Adrenal gland (tissue), 12 donors: ENCODE data around the gene STING1. TPM values are rescaled to one million over a fixed set of nuclear protein-coding genes. Genes with fewer than 3 reads are reported as not detected.

ENCODE experiments used
- DNase-seq, 7 donors: peaks; one replicate each; pipeline ENCODE4 v3.0.0-alpha.2; 2019 to 2020
- H3K27ac ChIP-seq, 5 donors: fragments of 200-600 bp; sonication (generic) in 4 of 5; 1 replicate in 3 of 5; 2 replicates in 2 of 5; pipeline versions ENCODE4 v1.5.1 to v1.8.0; 2016 to 2020; ENCODE audit warnings: mild to moderate bottlenecking in 1 of 5
- H3K27me3 ChIP-seq: fragments of 200-600 bp; 2 replicates; pipeline ENCODE4 v1.8.0; 2021
- H3K36me3 ChIP-seq, 2 donors: fragments of 200-600 bp; replicated peaks in 1 of 2; 1 replicate in 1 of 2; 2 replicates in 1 of 2; pipeline versions ENCODE4 v1.5.1 to v1.8.0; 2018 to 2022
- H3K4me1 ChIP-seq, 2 donors: fragments of 200-600 bp; replicated peaks in 1 of 2; 1 replicate in 1 of 2; 2 replicates in 1 of 2; pipeline versions ENCODE4 v1.5.1 to v1.8.0; 2018 to 2021
- H3K4me3 ChIP-seq, 4 donors: fragments of 200-600 bp; sonication (generic) in 3 of 4; one replicate each; pipeline ENCODE4 v1.5.1; 2016 to 2018
- H3K9me3 ChIP-seq, 3 donors: fragments of 200-600 bp; sonication (generic) in 1 of 3; replicated peaks in 1 of 3; 1 replicate in 2 of 3; 2 replicates in 1 of 3; pipeline versions ENCODE4 v1.5.1 to v1.8.0; 2016 to 2021
- POLR2A ChIP-seq, 2 donors: fragments of 450-650 bp; IDR thresholded peaks; one replicate each; pipeline ENCODE4 v1.6.1; 2017; ENCODE audit warnings: antibody characterized with exemption in 2 of 2, mild to moderate bottlenecking in 2 of 2, moderate library complexity in 1 of 2
- WGBS, 4 donors: extraction: QIAGEN DNeasy Blood & Tissue Kit in 2 of 4; methylation state at CpG; one replicate each; pipeline versions ENCODE4 v1.1.5 to v1.1.7; 2013 to 2017; 5-methylcytosine and 5-hydroxymethylcytosine counted together
- intact Hi-C, 2 donors: fragments of 100-400 bp; cut with DNase I; formaldehyde crosslinking; loops; one replicate each; pipeline versions ENCODE4 v1.14.1 to v1.15.0; 2022 to 2023
- polyA plus RNA-seq, 3 donors: library from polyadenylated mRNA; stranded (reverse); fragments of 200-250 nt in 2 of 3; fragments of 350-450 nt in 1 of 3; fragmentation: Illumina TruSeq in 1 of 3; extraction: RNeasy Lipid Tissue Mini Kit (QIAGEN cat#74804) in 1 of 3; gene quantifications; one replicate each; pipeline ENCODE4 v1.2.3, GENCODE V29; 2013 to 2014
- total RNA-seq, 9 donors: library from RNA; depleted of rRNA in 4 of 9; stranded (reverse); fragments of >200 nt in 4 of 9; fragments of 120-200 nt in 1 of 9; fragmentation: NEBNext Ultra II Directional in 1 of 9; extraction: Animal tissue kit (Norgen Biotek cat#: 25700) in 1 of 9; gene quantifications; one replicate each; pipeline versions ENCODE4 v1.1.0 to v1.2.4, GENCODE V29; 2013 to 2023
- TF ChIP-seq, protein P1 (sequence below), 6 experiments: fragments of 450-650 bp in 4 of 6; fragments of 200-600 bp in 2 of 6; sonication (generic) in 1 of 6; IDR thresholded peaks; 1 replicate in 5 of 6; 2 replicates in 1 of 6; pipeline versions ENCODE4 v1.5.1 to v1.8.0; 2016 to 2021; ENCODE audit warnings: antibody characterized with exemption in 6 of 6, mild to moderate bottlenecking in 2 of 6, moderate library complexity in 1 of 6
- donor health status: healthy with polysubstance abuse.
- donor health status: Bipolar disorder and iron deficiency.
- donor health status: DM: yes; HTN: yes; CAD: no.
- donor health status: DM: no; HTN: no; CAD: no.
- donor health status: DM: no; HTN: no; CAD: no.
- donor health status: DM: yes; HTN: yes; CAD: no.

STING1 gene
- total and polyA plus RNA-seq, 12 donors = 10.9 to 63.9 (median 32.4) TPM

DNA sequence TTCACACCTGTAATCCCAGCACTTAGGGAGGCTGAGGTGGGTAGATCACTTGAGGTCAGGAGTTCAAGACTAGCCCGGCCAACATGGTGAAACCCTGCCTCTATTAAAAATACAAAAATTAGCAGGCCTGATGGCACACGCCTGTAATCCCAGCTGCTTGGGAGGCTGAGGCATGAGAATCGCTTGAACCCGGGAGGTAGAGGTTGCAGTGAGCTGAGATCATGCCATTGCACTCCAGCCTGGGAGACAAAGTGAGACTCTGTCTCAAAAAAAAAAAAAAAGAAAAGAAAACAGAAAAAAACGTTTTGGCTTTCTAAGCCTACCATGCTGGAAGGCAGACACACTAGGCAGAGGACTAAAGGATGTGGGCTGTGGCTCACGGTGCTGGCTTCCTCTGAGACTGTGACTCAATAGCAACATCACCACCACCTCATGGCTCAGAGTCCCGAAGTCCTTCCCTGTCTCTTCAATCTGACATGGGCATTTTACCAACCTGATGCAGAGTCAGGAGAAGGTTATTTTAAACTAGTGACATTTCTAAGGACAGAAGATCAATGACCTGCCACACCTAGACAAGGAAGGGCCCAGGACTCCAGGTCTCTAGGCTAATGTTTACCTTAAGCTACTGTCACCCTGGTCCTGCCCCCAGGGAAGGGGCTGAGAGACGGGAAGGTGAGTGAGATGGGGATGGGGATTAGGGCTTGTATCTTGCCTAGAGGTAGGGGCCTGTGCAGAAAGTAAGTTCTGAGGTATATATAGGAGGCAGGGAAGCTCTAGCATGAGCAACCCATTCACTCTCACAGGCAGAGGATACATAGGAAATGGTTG lies 23.8 kb downstream of the STING1 start:
- intact Hi-C loops = no loop called here
- WGBS, 4 donors = 66 to 68% (median 67%) methylated on average over 8 of the region's 8 CpGs

DNA sequence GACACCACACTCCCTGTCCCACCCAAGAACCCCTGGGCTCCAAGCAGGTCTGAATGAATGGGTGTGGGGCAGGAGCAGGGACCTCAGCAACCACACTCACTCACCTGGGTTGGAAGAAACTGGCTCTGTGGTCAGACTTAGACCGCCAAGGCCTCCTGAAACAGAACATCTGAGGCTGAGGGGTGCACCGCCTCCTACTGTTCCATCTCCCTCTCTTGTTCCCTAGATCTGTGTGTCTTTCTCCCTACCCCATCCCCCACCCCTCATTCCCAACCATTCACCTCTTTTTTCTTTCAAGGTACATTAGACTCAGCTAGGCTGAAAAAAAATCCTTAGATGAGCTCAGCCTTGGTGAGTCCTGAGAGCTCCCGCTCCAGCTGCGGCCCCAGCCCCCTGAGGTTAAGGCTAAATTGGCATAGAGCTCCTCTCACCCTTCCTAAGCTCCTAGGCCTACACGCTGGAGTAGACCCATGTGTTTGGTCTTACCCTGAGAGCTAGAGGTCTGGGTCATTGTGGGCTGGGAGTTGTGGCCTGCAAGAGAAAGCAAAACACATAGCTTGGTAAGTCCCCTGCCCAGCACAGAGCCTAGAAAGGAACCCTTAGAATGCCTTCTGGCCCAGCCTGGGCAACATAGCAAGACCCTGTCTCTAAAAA lies 24.8 kb downstream of the STING1 start:
- Histone ChIP-seq H3K27me3 (no peaks in the 10 kb centered on the region), H3K36me3 (no peaks in the 10 kb centered on the region), H3K4me3 (no peak overlapping the region), H3K27ac (no peak overlapping the region), H3K9me3 (no peaks in the 10 kb centered on the region), H3K4me1 (no peaks in the 10 kb centered on the region)
- TF ChIP-seq POLR2A (IDR thresholded peaks at IDR 0.05) = no peak
- TF ChIP-seq, protein P1, sequence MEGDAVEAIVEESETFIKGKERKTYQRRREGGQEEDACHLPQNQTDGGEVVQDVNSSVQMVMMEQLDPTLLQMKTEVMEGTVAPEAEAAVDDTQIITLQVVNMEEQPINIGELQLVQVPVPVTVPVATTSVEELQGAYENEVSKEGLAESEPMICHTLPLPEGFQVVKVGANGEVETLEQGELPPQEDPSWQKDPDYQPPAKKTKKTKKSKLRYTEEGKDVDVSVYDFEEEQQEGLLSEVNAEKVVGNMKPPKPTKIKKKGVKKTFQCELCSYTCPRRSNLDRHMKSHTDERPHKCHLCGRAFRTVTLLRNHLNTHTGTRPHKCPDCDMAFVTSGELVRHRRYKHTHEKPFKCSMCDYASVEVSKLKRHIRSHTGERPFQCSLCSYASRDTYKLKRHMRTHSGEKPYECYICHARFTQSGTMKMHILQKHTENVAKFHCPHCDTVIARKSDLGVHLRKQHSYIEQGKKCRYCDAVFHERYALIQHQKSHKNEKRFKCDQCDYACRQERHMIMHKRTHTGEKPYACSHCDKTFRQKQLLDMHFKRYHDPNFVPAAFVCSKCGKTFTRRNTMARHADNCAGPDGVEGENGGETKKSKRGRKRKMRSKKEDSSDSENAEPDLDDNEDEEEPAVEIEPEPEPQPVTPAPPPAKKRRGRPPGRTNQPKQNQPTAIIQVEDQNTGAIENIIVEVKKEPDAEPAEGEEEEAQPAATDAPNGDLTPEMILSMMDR (IDR thresholded peaks at IDR 0.05) = no peak
- no peak for DNase-seq
- intact Hi-C loops = no loop called here
- WGBS, 4 donors = 87 to 95% (median 92%) methylated on average over 5 of the region's 5 CpGs

More for the DNA sequence above, 23.8 kb downstream of the STING1 start:
- no peaks in the 10 kb centered on the region for H3K9me3 ChIP-seq
- TF ChIP-seq, protein P1 (IDR thresholded peaks at IDR 0.05) = no peak
- no peak for TF ChIP-seq POLR2A (IDR thresholded peaks at IDR 0.05)
- no peak for DNase-seq
- H3K36me3 ChIP-seq = no peaks in the 10 kb centered on the region
- peak overlapping the region in 1 of 5 donors; percentile 34 for H3K27ac ChIP-seq
- no peak overlapping the region for H3K4me3 ChIP-seq
- H3K4me1 ChIP-seq = no peaks in the 10 kb centered on the region
- no peaks in the 10 kb centered on the region for H3K27me3 ChIP-seq

DNA sequence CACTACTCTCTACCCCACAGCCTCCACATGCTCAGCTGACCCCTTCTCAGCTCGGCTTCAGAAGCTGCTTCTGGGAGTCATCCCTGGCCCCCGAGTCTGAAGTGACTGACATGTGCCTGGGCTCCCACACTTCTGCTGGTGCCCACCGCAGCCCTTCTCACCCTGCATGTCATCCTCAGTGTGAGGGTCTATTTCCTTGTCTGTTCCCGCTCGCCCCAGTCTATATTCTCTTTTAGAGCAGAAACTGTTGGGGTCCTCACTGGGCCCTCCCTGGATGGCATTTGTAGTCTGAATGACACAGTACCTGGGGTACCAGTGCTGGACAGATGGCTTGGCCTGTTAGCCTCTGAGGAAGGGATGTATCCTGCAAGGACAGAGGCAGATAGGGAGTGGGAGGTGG lies 25.3 kb downstream of the STING1 start:
- no peak overlapping the region for H3K27ac ChIP-seq
- H3K4me3 ChIP-seq = no peak overlapping the region
- no peaks in the 10 kb centered on the region for H3K4me1 ChIP-seq
- no peak for TF ChIP-seq POLR2A (IDR thresholded peaks at IDR 0.05)
- TF ChIP-seq, protein P1 (IDR thresholded peaks at IDR 0.05) = no peak
- intact Hi-C loops = no loop called here
- WGBS, 4 donors = 87 to 95% (median 92%) methylated on average over 5 of the region's 5 CpGs
- no peaks in the 10 kb centered on the region for H3K36me3 ChIP-seq
- no peaks in the 10 kb centered on the region for H3K9me3 ChIP-seq
- no peaks in the 10 kb centered on the region for H3K27me3 ChIP-seq
- DNase-seq = no peak

DNA sequence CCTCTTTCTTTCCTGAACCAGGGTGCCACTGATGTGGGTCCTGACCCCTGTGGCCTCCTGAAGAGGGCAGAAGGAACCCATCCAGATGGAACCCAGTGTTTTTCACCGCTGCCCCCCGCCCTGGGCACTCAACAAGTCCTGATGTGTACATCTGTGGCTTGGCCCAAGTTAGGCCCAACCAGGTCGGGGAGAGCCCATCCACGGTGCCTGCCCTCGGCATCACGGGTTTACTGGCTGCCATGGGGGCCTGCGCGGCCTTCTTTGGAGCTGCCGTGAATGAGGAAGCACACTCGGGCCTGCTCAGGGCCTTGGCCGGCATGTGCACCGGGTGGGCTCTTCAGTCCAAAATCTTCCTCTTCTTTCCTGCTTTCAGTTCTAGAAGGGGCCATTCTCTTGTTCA lies 25.8 kb downstream of the STING1 start:
- no peak for TF ChIP-seq POLR2A (IDR thresholded peaks at IDR 0.05)
- TF ChIP-seq, protein P1 (IDR thresholded peaks at IDR 0.05) = no peak
- Histone ChIP-seq H3K4me1 (no peaks in the 10 kb centered on the region), H3K9me3 (no peaks in the 10 kb centered on the region), H3K36me3 (no peaks in the 10 kb centered on the region), H3K27ac (no peak overlapping the region), H3K27me3 (no peaks in the 10 kb centered on the region), H3K4me3 (no peak overlapping the region)
- 89 to 94% (median 92%) methylated on average over 7 to 12 of the region's 12 CpGs for WGBS, 4 donors
- intact Hi-C loops = no loop called here
- no peak for DNase-seq
